Measurements from ENCODE around the gene TUBB2A. TPM values are rescaled to one million over a fixed set of nuclear protein-coding genes. Genes with fewer than 3 reads are reported as not detected.
"Not testable (repeated sequence)": the region's sequence is repeated elsewhere in the genome, so short reads cannot be mapped to it uniquely, and the experiment has no call there.

The TUBB2A gene
- total and polyA plus RNA-seq, 2 donors from 2014 or later = 49.8 to 80.9 TPM

DNA sequence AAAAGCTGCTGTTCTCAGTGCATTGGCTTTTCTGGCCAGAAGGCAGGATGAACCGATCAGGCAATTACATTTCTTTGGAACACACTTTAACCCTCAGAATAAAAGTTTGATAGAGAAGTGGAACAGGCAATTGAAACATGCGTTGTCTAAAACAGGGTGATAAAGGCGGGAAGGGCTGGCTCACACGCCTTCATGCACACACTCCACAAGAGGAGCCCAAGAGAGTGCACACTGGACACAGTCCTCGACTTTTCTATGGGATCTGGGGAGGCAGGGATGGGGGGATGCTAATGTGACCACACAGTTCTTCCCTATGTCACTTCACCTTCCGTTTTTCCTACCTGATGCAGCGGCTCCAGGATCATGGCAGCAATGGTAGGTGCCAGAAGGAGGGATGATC, 30.9 kb upstream of the TUBB2A start:
- TF ChIP-seq, protein P1, sequence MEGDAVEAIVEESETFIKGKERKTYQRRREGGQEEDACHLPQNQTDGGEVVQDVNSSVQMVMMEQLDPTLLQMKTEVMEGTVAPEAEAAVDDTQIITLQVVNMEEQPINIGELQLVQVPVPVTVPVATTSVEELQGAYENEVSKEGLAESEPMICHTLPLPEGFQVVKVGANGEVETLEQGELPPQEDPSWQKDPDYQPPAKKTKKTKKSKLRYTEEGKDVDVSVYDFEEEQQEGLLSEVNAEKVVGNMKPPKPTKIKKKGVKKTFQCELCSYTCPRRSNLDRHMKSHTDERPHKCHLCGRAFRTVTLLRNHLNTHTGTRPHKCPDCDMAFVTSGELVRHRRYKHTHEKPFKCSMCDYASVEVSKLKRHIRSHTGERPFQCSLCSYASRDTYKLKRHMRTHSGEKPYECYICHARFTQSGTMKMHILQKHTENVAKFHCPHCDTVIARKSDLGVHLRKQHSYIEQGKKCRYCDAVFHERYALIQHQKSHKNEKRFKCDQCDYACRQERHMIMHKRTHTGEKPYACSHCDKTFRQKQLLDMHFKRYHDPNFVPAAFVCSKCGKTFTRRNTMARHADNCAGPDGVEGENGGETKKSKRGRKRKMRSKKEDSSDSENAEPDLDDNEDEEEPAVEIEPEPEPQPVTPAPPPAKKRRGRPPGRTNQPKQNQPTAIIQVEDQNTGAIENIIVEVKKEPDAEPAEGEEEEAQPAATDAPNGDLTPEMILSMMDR (IDR thresholded peaks at IDR 0.05; ENCODE audit: borderline replicate concordance, extremely low read depth, insufficient read depth) = no peak
- Histone ChIP-seq H3K4me3 (ENCODE audit: low read length in 3 of 3) (no peak overlapping the region), H3K27ac (ENCODE audit: low read depth in 2 of 2, low read length in 2 of 2) (no peak overlapping the region), H3K27me3 (ENCODE audit: control insufficient read depth, insufficient read depth, low read length) (no peaks in the 10 kb centered on the region), H3K36me3 (ENCODE audit: control insufficient read depth in 2 of 3, insufficient read depth in 3 of 3, low read length in 3 of 3) (no peaks in the 10 kb centered on the region), H3K9ac (ENCODE audit: low read length in 3 of 3) (no peak overlapping the region), H3K4me1 (ENCODE audit: control insufficient read depth in 2 of 3, insufficient read depth in 2 of 3, low read depth in 1 of 3, low read length in 3 of 3) (no peaks in the 10 kb centered on the region), H3K9me3 (ENCODE audit: control insufficient read depth in 2 of 3, insufficient read depth in 1 of 3, low read length in 3 of 3) (no peaks in the 10 kb centered on the region)
- DNase-seq (no peak), FAIRE-seq (no peak)
- intact Hi-C loops (cut with DNase I) = no loop called here

DNA sequence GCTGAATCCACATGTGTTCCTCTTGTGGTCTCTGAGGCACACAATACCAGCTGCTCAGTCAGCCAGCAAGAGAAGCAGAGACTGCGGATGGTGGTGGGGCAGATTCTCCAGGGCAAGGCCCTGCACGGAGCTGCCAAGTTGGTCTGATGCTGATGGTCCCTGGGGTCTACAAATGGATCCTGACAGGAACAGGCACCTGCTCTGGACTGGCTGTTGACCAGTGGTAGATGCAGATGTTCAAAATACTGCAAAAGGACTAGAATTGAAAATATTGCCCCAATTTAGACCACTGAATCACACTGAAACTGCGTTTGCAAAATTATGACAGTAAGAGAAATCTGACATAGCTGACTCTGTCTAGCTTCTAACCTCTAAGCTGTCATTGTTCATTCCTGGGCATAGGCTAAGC, 29.6 kb upstream of the TUBB2A start:
- DNase-seq = peak in 1 of 5 donors; percentile 18
- intact Hi-C loops (cut with DNase I) = no loop called here
- H3K9ac ChIP-seq (ENCODE audit: low read length in 3 of 3) = no peak overlapping the region

DNA sequence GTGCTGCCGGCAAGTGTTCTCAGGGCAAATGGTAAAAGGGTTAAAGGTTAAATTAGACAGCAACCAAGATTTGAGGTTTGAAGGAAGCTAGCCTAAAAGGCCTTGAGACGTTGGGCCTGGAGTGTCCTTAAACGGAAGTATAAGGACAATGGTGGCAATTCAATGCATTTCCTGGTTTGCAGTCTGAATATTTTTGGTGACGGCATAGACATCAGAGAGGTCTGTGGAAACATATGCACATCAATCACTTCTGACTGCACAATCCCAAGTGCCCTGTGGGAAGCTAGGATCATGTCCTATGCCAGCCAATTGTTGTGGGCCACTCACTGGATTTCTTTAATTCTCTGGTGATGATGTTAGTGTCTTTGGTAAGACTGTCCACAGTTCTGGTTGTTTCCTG, 25.7 kb upstream of the TUBB2A start:
- Histone ChIP-seq H3K36me3 (ENCODE audit: control insufficient read depth in 2 of 3, insufficient read depth in 3 of 3, low read length in 3 of 3) (no peaks in the 10 kb centered on the region), H3K4me1 (ENCODE audit: control insufficient read depth in 2 of 3, insufficient read depth in 2 of 3, low read depth in 1 of 3, low read length in 3 of 3) (no peaks in the 10 kb centered on the region), H3K9me3 (ENCODE audit: control insufficient read depth in 2 of 3, insufficient read depth in 1 of 3, low read length in 3 of 3) (no peaks in the 10 kb centered on the region), H3K9ac (ENCODE audit: low read length in 3 of 3) (no peak overlapping the region), H3K4me3 (ENCODE audit: low read length in 3 of 3) (no peak overlapping the region), H3K27me3 (ENCODE audit: control insufficient read depth, insufficient read depth, low read length) (no peaks in the 10 kb centered on the region), H3K27ac (ENCODE audit: low read depth in 2 of 2, low read length in 2 of 2) (no peak overlapping the region)
- TF ChIP-seq, protein P1 (IDR thresholded peaks at IDR 0.05; ENCODE audit: borderline replicate concordance, extremely low read depth, insufficient read depth) = no peak
- DNase-seq (no peak), FAIRE-seq (no peak)
- intact Hi-C loops (cut with DNase I) = no loop called here

More for the DNA sequence above, 29.6 kb upstream of the TUBB2A start:
- TF ChIP-seq, protein P1 (IDR thresholded peaks at IDR 0.05; ENCODE audit: borderline replicate concordance, extremely low read depth, insufficient read depth) = no peak
- Histone ChIP-seq H3K36me3 (ENCODE audit: control insufficient read depth in 2 of 3, insufficient read depth in 3 of 3, low read length in 3 of 3) (no peaks in the 10 kb centered on the region), H3K27ac (ENCODE audit: low read depth in 2 of 2, low read length in 2 of 2) (no peak overlapping the region), H3K9me3 (ENCODE audit: control insufficient read depth in 2 of 3, insufficient read depth in 1 of 3, low read length in 3 of 3) (no peaks in the 10 kb centered on the region), H3K4me1 (ENCODE audit: control insufficient read depth in 2 of 3, insufficient read depth in 2 of 3, low read depth in 1 of 3, low read length in 3 of 3) (no peaks in the 10 kb centered on the region), H3K27me3 (ENCODE audit: control insufficient read depth, insufficient read depth, low read length) (no peaks in the 10 kb centered on the region), H3K4me3 (ENCODE audit: low read length in 3 of 3) (no peak overlapping the region)
- no peak for FAIRE-seq

DNA sequence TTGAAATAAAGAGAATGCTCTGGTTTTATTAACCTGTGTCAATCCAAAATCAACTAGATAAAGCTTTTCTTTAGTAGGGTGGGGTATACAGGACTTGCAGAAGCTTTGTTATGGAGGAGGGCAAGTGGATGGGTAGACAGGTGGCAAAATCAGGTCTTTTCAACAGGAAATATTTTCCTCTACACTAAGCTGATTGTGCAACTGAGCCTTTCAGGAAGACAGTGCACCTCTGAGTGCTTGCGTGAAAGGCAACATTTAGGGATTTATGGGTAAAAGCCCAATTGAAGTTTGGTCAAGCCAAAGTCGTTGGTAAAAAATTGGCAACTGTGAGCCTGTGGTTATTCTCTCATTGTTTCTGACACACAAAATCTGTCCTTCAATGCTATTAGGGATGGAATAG, 23.8 kb upstream of the TUBB2A start:
- no peaks in the 10 kb centered on the region for H3K9me3 ChIP-seq (ENCODE audit: control insufficient read depth in 2 of 3, insufficient read depth in 1 of 3, low read length in 3 of 3)
- no peak overlapping the region for H3K27ac ChIP-seq (ENCODE audit: low read depth in 2 of 2, low read length in 2 of 2)
- intact Hi-C loops (cut with DNase I) = no loop called here
- no peak overlapping the region for H3K9ac ChIP-seq (ENCODE audit: low read length in 3 of 3)
- no peak for FAIRE-seq
- no peaks in the 10 kb centered on the region for H3K36me3 ChIP-seq (ENCODE audit: control insufficient read depth in 2 of 3, insufficient read depth in 3 of 3, low read length in 3 of 3)
- no peak for DNase-seq
- no peaks in the 10 kb centered on the region for H3K27me3 ChIP-seq (ENCODE audit: control insufficient read depth, insufficient read depth, low read length)
- TF ChIP-seq, protein P1 (IDR thresholded peaks at IDR 0.05; ENCODE audit: borderline replicate concordance, extremely low read depth, insufficient read depth) = no peak
- H3K4me3 ChIP-seq (ENCODE audit: low read length in 3 of 3) = no peak overlapping the region
- peaks cover 0 to under 1% (median 0%) of the 10 kb centered on the region in 3 donors for H3K4me1 ChIP-seq (ENCODE audit: control insufficient read depth in 2 of 3, insufficient read depth in 2 of 3, low read depth in 1 of 3, low read length in 3 of 3)

DNA sequence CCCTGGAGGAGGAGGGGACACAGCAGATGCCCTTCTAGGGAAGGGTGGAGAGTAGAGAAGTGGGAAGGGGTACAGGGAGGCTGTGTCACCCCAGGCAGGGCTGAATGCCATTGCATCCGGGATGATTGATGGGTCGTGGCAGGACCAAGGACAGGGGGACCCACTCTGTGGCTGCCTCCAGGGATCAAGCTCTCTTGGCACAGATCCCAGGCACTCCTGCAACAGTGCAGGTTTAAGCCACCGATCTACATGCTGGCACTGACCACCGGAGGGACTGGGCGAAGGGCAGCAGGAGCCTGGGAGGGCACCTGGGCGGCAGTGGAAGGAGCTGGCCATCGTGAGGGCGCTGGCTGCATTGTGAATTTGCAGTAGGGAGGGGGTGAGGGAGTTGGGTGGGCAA, 22.6 kb upstream of the TUBB2A start:
- FAIRE-seq; H3K9me3 ChIP-seq (ENCODE audit: control insufficient read depth in 2 of 3, insufficient read depth in 1 of 3, low read length in 3 of 3); H3K4me3 ChIP-seq (ENCODE audit: low read length in 3 of 3); H3K4me1 ChIP-seq (ENCODE audit: control insufficient read depth in 2 of 3, insufficient read depth in 2 of 3, low read depth in 1 of 3, low read length in 3 of 3); H3K27ac ChIP-seq (ENCODE audit: low read depth in 2 of 2, low read length in 2 of 2); H3K36me3 ChIP-seq (ENCODE audit: control insufficient read depth in 2 of 3, insufficient read depth in 3 of 3, low read length in 3 of 3); H3K27me3 ChIP-seq (ENCODE audit: control insufficient read depth, insufficient read depth, low read length); intact Hi-C loops (cut with DNase I); H3K9ac ChIP-seq (ENCODE audit: low read length in 3 of 3): not testable (repeated sequence)
- DNase-seq = peak in 1 of 5 donors; percentile 34

DNA sequence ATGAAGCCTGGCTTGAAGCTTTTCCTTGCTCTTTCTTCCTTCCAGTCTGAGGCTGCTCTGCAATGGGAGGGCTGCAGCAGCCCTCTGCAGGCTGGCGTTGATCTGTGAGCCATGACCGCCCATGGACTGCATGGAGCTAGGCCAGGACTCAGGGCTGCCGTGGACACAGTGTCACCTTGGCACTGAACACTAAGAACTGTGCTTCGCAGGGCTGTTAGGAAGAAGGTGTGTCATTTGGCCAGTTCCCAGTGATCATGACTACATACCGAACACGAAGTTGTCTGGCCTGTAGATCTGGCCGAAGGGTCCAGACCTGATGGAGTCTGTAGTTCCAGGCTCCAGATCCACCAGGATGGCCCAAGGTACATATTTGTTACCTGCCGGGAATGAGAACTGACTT, 21.3 kb upstream of the TUBB2A start:
- H3K27me3 ChIP-seq (ENCODE audit: control insufficient read depth, insufficient read depth, low read length); DNase-seq; H3K36me3 ChIP-seq (ENCODE audit: control insufficient read depth in 2 of 3, insufficient read depth in 3 of 3, low read length in 3 of 3); H3K4me1 ChIP-seq (ENCODE audit: control insufficient read depth in 2 of 3, insufficient read depth in 2 of 3, low read depth in 1 of 3, low read length in 3 of 3); FAIRE-seq; H3K4me3 ChIP-seq (ENCODE audit: low read length in 3 of 3); H3K9me3 ChIP-seq (ENCODE audit: control insufficient read depth in 2 of 3, insufficient read depth in 1 of 3, low read length in 3 of 3); H3K27ac ChIP-seq (ENCODE audit: low read depth in 2 of 2, low read length in 2 of 2); intact Hi-C loops (cut with DNase I); H3K9ac ChIP-seq (ENCODE audit: low read length in 3 of 3): not testable (repeated sequence)

Data from kidney (tissue), 14 donors.